ENCODE data around the gene SNX9.
A peak's percentile ranks its signal among the peaks of the same experiment; 100 is the strongest.

GRCh38 chr6:157946865-157947532 is 124.0 kb downstream of the SNX9 start:
- TF ChIP-seq CTCF (conservative IDR thresholded peaks at IDR 0.05; ENCODE audit: low read depth, low read length), result peak; percentile 60
- TF ChIP-seq EZH2 (IDR thresholded peaks at IDR 0.05; ENCODE audit: borderline replicate concordance, low read depth, low read length, poor library complexity, severe bottlenecking), result no peak
